ENCODE results near the gene ZGRF1.

- TF ChIP-seq EZH2phosphoT487 (IDR thresholded peaks at IDR 0.05) (no peak), EZH2 (IDR thresholded peaks at IDR 0.05) (no peak)
Observed at GRCh38 chr4:112673076-112673475, 36.4 kb upstream of the ZGRF1 start.
